Esophagus muscularis mucosa (tissue), 4 donors: Measurements from ENCODE around the gene COQ4. TPM values are rescaled to one million over a fixed set of nuclear protein-coding genes. Genes with fewer than 3 reads are reported as not detected.

Experiments used
- DNase-seq: peaks from one replicate; pipeline ENCODE4 v3.0.0-alpha.2; 2017; ENCODE audit errors: extremely low spot score
- H3K27ac ChIP-seq, 4 donors: fragments of 200-600 bp; sonication (generic); replicated peaks in 1 of 4; 1 replicate in 3 of 4; 2 replicates in 1 of 4; pipeline ENCODE4 v1.5.1; 2016 to 2019; ENCODE audit warnings: mild to moderate bottlenecking in 1 of 4
- H3K27me3 ChIP-seq, 4 donors: fragments of 200-600 bp; sonication (generic); one replicate each; pipeline versions ENCODE4 v1.5.1 to v1.6.0; 2016 to 2019
- H3K36me3 ChIP-seq, 4 donors: fragments of 200-600 bp; sonication (generic); one replicate each; pipeline ENCODE4 v1.5.1; 2016 to 2019
- H3K4me1 ChIP-seq, 4 donors: fragments of 200-600 bp; sonication (generic); one replicate each; pipeline ENCODE4 v1.5.1; 2016 to 2019
- H3K4me3 ChIP-seq, 4 donors: fragments of 200-600 bp; sonication (generic); 1 replicate in 2 of 4; 2 replicates in 2 of 4; pipeline ENCODE4 v1.5.1; 2016 to 2019; ENCODE audit warnings: mild to moderate bottlenecking in 4 of 4, moderate library complexity in 1 of 4
- H3K9me3 ChIP-seq, 4 donors: fragments of 200-600 bp; sonication (generic); 1 replicate in 3 of 4; 2 replicates in 1 of 4; pipeline ENCODE4 v1.5.1; 2016 to 2019
- EP300 ChIP-seq: sonication (generic); formaldehyde crosslinking; IDR thresholded peaks from one replicate; pipeline ENCODE4 v1.6.1; 2017; ENCODE audit warnings: antibody characterized with exemption
- POLR2A ChIP-seq: fragments of 450-650 bp; IDR thresholded peaks from one replicate; pipeline ENCODE4 v1.6.1; 2017; ENCODE audit warnings: antibody characterized with exemption, moderate library complexity, mild to moderate bottlenecking, low read depth
- POLR2AphosphoS5 ChIP-seq, 2 donors: sonication (generic); formaldehyde crosslinking; IDR thresholded peaks; one replicate each; pipeline ENCODE4 v1.6.1; 2017; ENCODE audit warnings: antibody characterized with exemption in 2 of 2
- WGBS: methylation state at CpG from one replicate; pipeline ENCODE4 v1.1.5; 2018; 5-methylcytosine and 5-hydroxymethylcytosine counted together
- intact Hi-C: fragments of 100-400 bp; cut with DNase I; formaldehyde crosslinking; loops from one replicate; pipeline ENCODE4 v1.15.1; 2023
- total RNA-seq, 4 donors: library from RNA; depleted of rRNA; stranded (reverse); fragments of >200 nt; gene quantifications; one replicate each; pipeline versions ENCODE4 v1.1.0 to v1.2.1, GENCODE V29; 2016
- TF ChIP-seq, protein P1 (sequence below), 3 experiments: fragments of 200-600 bp in 2 of 3; fragments of 450-650 bp in 1 of 3; sonication (generic) in 2 of 3; IDR thresholded peaks; one replicate each; pipeline ENCODE4 v1.5.1; 2017 to 2019; ENCODE audit warnings: antibody characterized with exemption in 3 of 3, mild to moderate bottlenecking in 2 of 3, moderate library complexity in 1 of 3

COQ4 gene
- total RNA-seq, 4 donors from 2014 or later = 23.3 to 37.6 (median 30.1) TPM

DNA sequence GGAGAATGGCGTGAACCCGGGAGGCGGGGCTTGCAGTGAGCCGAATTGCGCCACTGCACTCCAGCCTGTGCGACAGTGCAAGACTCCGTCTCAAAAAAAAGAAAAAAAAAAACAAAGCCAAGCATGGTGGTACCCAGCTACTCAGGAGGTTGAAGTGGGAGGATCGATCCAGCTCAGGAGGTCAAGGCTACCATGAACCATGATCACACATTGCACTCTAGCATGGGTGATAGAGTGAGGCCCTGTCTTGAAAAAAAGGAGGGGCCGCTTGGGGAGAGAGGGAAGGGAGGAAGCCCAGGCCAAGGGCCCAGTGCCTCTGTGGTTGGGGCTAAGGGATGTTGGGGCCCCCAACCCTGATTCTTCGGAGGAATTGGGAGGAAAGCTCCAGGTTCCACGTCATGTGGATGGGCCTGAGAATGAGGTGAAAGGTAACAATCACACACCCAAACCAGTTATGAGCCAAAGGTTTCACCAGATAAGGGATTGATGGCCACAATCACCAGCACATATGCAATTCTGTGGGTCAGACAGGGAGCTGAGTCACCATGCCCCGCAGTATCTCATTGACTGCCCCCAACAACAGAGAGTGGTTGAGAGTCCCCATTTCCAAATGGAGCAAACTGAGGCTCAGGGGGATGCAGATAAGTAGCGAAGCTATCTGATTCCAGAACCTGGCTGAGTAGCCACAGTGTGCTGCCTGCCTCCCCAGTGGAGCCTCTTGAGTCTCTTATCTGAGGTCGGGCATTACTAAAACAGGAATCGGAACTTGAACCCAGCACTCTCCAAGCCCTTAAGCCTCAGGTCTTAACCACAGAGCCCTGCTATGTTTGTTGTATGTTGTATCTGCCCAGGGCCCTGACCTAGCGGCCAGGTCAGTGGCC lies 26.1 kb upstream of the COQ4 start:
- 90% methylated on average over 16 of the region's 16 CpGs for WGBS
- DNase-seq = no peak
- Histone ChIP-seq H3K4me1 (peaks cover 0 to 5% (median 2%) of the 10 kb centered on the region in 4 donors), H3K27ac (no peak overlapping the region), H3K4me3 (no peak overlapping the region), H3K9me3 (no peaks in the 10 kb centered on the region), H3K36me3 (peaks cover 0 to 18% (median 0%) of the 10 kb centered on the region in 4 donors), H3K27me3 (no peaks in the 10 kb centered on the region)
- intact Hi-C loops = no loop called here
- TF ChIP-seq EP300 (no peak), POLR2AphosphoS5 (IDR thresholded peaks at IDR 0.05) (no peak), POLR2A (no peak)
- TF ChIP-seq, protein P1, sequence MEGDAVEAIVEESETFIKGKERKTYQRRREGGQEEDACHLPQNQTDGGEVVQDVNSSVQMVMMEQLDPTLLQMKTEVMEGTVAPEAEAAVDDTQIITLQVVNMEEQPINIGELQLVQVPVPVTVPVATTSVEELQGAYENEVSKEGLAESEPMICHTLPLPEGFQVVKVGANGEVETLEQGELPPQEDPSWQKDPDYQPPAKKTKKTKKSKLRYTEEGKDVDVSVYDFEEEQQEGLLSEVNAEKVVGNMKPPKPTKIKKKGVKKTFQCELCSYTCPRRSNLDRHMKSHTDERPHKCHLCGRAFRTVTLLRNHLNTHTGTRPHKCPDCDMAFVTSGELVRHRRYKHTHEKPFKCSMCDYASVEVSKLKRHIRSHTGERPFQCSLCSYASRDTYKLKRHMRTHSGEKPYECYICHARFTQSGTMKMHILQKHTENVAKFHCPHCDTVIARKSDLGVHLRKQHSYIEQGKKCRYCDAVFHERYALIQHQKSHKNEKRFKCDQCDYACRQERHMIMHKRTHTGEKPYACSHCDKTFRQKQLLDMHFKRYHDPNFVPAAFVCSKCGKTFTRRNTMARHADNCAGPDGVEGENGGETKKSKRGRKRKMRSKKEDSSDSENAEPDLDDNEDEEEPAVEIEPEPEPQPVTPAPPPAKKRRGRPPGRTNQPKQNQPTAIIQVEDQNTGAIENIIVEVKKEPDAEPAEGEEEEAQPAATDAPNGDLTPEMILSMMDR (IDR thresholded peaks at IDR 0.05) = no peak

DNA sequence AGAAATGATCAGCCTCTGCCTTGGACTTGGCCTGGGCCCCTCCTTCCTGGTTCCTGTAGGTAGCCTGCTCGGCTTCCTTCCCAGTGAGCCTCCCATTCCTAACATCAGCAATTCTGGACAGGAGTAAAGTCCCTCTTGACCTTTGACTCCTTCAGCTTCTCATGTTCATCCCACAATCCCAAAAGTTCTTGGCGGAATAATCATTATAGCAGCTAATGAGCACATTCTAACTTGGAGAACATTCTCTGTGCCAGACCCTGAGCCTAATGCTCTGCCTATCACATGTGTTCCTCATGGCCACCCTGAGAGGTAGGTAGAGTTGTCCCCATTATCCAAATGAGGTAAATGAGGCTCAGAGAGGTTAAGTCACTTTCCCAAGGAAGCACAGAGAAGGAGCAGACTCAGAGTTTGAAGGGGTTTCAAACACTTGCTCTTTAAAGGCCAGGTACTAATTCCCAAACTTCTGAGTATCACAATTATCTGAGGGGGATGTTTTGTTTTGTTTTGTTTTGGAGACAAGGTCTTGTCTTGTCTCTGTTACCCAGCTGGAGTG lies 25.3 kb upstream of the COQ4 start:
- no peaks in the 10 kb centered on the region for H3K9me3 ChIP-seq
- peaks cover 0 to 16% (median 0%) of the 10 kb centered on the region in 4 donors for H3K36me3 ChIP-seq
- no peaks in the 10 kb centered on the region for H3K27me3 ChIP-seq
- intact Hi-C loops = no loop called here
- H3K4me1 ChIP-seq = peaks cover 0 to 5% (median 2%) of the 10 kb centered on the region in 4 donors
- TF ChIP-seq EP300 (no peak), POLR2AphosphoS5 (IDR thresholded peaks at IDR 0.05) (no peak)
- TF ChIP-seq, protein P1 (IDR thresholded peaks at IDR 0.05) = no peak
- 82% methylated on average over 2 of the region's 2 CpGs for WGBS
- no peak overlapping the region for H3K4me3 ChIP-seq
- DNase-seq = no peak
- H3K27ac ChIP-seq = no peak overlapping the region

DNA sequence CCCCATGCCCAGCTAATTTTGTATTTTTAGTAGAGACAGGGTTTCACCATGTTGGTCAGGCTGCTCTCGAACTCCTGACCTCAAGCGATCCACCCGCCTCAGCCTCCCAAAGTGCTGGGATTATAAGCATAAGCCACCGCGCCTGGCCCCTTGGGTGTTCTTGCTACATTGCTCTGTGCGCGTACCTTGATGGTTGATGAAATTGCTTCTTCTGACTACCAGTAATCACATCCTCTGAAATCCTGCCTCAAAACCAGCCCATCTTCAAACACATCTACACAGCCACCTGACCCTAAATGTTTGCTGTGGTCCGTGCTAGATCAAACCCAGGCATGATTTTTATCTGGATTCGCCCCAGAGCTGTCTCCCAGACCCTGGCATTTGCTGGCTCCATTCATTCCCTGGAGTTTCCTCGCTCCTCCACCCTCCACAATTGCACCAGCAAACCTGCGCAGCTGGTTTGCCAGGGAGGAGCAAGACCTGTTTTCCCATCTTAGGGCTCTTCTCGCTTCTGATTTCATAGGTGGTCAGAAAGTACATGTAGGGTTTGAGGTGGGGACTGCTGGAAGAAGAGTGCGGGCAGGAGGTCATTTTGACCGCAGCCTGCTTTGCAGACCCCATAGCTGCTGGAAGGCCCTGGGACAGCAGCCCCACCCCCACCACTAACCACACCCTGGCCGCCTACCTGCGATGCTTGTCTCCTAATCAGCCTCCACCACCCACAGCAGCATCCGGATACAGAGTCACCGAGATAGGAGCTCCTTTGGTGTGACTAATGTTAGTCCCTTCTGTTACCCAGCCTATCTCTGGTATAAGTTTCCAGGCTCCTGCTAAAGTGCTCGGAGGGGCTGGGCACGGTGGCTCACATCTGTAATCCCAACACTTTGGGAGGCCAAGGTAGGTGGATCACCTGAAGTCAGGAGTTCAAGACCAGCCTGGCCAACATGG lies 23.8 kb upstream of the COQ4 start:
- Histone ChIP-seq H3K27me3 (no peaks in the 10 kb centered on the region), H3K9me3 (no peaks in the 10 kb centered on the region), H3K4me3 (no peak overlapping the region), H3K4me1 (peaks cover 0 to 5% (median 2%) of the 10 kb centered on the region in 4 donors), H3K36me3 (peaks cover 0 to 6% (median 0%) of the 10 kb centered on the region in 4 donors), H3K27ac (no peak overlapping the region)
- TF ChIP-seq POLR2A = no peak
- TF ChIP-seq, protein P1 (IDR thresholded peaks at IDR 0.05) = no peak
- no peak for TF ChIP-seq EP300
- TF ChIP-seq POLR2AphosphoS5 (IDR thresholded peaks at IDR 0.05) = no peak
- no peak for DNase-seq
- 92% methylated on average over 20 of the region's 20 CpGs for WGBS
- intact Hi-C loops = no loop called here

DNA sequence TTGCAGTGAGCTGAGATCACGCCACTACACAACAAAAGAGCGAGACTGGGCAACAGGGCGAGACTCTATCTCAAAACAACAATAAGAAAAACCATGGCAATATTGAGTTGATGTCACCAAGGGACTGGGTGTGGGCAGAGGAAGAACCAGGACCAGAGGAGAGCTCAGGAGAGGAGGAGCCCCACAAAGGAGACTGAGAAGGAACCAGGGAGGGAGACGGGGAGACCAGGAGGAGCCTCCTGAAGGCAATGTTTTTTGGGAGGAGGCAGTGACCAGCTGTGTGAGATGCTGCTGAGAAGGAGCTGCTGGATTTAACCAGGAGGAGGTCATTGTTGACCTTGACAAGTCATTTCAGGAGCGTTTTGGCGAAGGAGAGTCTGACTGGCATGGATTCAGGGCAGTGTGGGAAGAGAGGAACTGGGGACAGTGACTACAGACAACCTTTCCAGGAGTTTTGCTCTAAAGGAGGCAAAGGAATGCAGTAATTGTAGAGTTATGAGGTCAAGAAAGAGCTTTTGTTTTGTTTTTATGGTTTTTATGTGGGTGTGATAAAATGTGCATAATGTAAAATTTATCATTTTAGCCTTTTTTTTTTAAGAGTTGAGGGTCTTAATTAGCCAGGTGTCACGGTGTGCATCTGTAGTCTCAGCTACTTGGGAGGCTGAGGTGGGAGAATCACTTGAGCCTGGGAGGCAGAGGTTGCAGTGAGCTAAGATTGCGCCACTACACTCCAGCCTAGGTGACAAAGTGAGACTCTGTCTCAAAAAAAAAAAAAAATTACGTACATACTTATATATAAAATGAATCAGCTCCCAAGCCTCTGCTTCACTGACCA lies 18.3 kb upstream of the COQ4 start:
- Histone ChIP-seq H3K36me3 (peaks cover 2 to 19% (median 12%) of the 10 kb centered on the region in 4 donors), H3K4me3 (no peak overlapping the region), H3K4me1 (no peaks in the 10 kb centered on the region), H3K9me3 (no peaks in the 10 kb centered on the region), H3K27me3 (no peaks in the 10 kb centered on the region), H3K27ac (no peak overlapping the region)
- no peak for DNase-seq
- 76% methylated on average over 9 of the region's 9 CpGs for WGBS
- intact Hi-C loops = no loop called here
- TF ChIP-seq POLR2A (no peak), POLR2AphosphoS5 (IDR thresholded peaks at IDR 0.05) (no peak), EP300 (no peak)
- TF ChIP-seq, protein P1 (IDR thresholded peaks at IDR 0.05) = no peak
